Thyroid gland (tissue), 4 donors: Measurements from ENCODE around the gene DCUN1D4.

Experiments
- CTCF ChIP-seq, 6 experiments: fragments of 200-600 bp in 3 of 6; fragments of 450-650 bp in 3 of 6; sonication (generic) in 3 of 6; IDR thresholded peaks; one replicate each; pipeline ENCODE4 v1.5.1; 2016 to 2019; ENCODE audit warnings: antibody characterized with exemption in 6 of 6, mild to moderate bottlenecking in 2 of 6, inconsistent platforms in 1 of 6, moderate library complexity in 1 of 6
- POLR2A ChIP-seq, 2 donors: fragments of 450-650 bp; IDR thresholded peaks; one replicate each; pipeline ENCODE4 v1.6.1; 2017; ENCODE audit warnings: antibody characterized with exemption in 2 of 2, mild to moderate bottlenecking in 2 of 2, moderate library complexity in 1 of 2

DNA sequence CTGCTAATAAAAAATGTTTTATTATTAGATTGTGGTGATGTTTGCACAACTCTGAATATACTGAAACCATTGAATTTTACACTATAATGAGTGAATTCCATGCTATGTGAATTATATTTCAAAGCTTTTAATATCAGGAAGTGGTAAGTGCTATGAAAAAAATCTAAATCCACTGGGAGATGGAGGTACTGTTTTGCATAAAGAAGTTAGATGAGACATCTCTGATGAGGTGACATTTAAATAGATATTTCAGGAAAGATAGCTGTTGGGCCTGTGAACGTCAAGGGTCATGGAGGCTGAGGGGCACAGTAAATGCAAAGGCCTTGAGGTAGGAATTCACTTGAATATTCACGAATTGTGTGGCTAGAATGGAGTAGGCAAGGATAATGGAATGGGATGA lies 12.3 kb downstream of the DCUN1D4 start:
- TF ChIP-seq CTCF (IDR thresholded peaks at IDR 0.05) (no peak), POLR2A (IDR thresholded peaks at IDR 0.05) (no peak)
